K562 (cell line): ENCODE measurements around the gene SCNN1A. TPM values are rescaled to one million over a fixed set of nuclear protein-coding genes. Genes with fewer than 3 reads are reported as not detected.

ENCODE experiments used
- BRD4 ChIP-seq: fragments of 200-600 bp; sonication (generic); IDR thresholded peaks from 2 replicates; pipeline ENCODE4 v1.6.1; 2017; ENCODE audit warnings: inconsistent platforms
- ELF2 ChIP-seq: fragments of 250-450 bp; sonication (Bioruptor Pico); IDR thresholded peaks from 2 replicates; pipeline ENCODE4 v1.5.0; 2021; ENCODE audit warnings: mild to moderate bottlenecking
- MGA ChIP-seq: fragments of 450-650 bp; IDR thresholded peaks from 2 replicates; pipeline ENCODE4 v1.6.1; 2016; ENCODE audit warnings: mild to moderate bottlenecking, moderate library complexity
- NR1H2 ChIP-seq: sonication (generic); formaldehyde crosslinking; IDR thresholded peaks from 2 replicates; pipeline ENCODE4 v1.4.0; 2020; ENCODE audit warnings: mild to moderate bottlenecking, missing genetic modification reagents
- SNRNP70 ChIP-seq: fragments of 200-400 bp; formaldehyde crosslinking; optimal IDR thresholded peaks from 2 replicates; pipeline ENCODE3; 2017; ENCODE audit warnings: low read depth, low read length
- SP1 ChIP-seq: sonication (generic); formaldehyde crosslinking; IDR thresholded peaks from 2 replicates; pipeline ENCODE4 v1.8.1; 2022; ENCODE audit warnings: mild to moderate bottlenecking, missing genetic modification reagents
- ZKSCAN1 ChIP-seq: fragments of 150-350 bp; IDR thresholded peaks from 2 replicates; pipeline ENCODE4 v1.6.1; 2016; ENCODE audit warnings: low read depth, low read length
- ZNF384 ChIP-seq: IDR thresholded peaks from 2 replicates; pipeline ENCODE4 v1.6.1; 2012; ENCODE audit warnings: low read depth, low read length, improper control_type of control experiment
- polyA plus RNA-seq, 8 experiments: library from polyadenylated mRNA; depleted of rRNA in 4 of 8; stranded (reverse) in 5 of 8; unstranded in 3 of 8; fragments of >200 nt; fragmentation: Nextera tagmentation in 2 of 8; fragmentation: Illumina TruSeq in 1 of 8; extraction: Ambion mirVana in 2 of 8; extraction: Trizol in 1 of 8; gene quantifications; 2 replicates each; pipeline versions ENCODE4 v1.2.1 to v1.2.3, GENCODE V29; 2011 to 2014; ENCODE audit warnings: inconsistent platforms in 1 of 8, missing spikeins in 1 of 8
- total RNA-seq, 7 experiments: library from RNA; depleted of rRNA in 6 of 7; stranded (reverse); fragments of >200 nt in 6 of 7; fragmentation: Illumina TruSeq in 2 of 7; extraction: Trizol in 2 of 7; gene quantifications; 2 replicates each; pipeline versions ENCODE4 v1.2.1 to v1.2.3, GENCODE V29; 2011 to 2021; ENCODE audit warnings: low replicate concordance in 1 of 7
- TF ChIP-seq, protein P1 (sequence below): fragments of 450-650 bp; IDR thresholded peaks from 2 replicates; pipeline ENCODE4 v1.6.1; 2016; ENCODE audit warnings: mild to moderate bottlenecking
- TF ChIP-seq, protein P2 (sequence below): sonication (generic); formaldehyde crosslinking; IDR thresholded peaks from 2 replicates; pipeline ENCODE4 v1.8.1; 2023; ENCODE audit warnings: mild to moderate bottlenecking, missing genetic modification reagents
- TF ChIP-seq, protein P3 (sequence below): sonication (generic); formaldehyde crosslinking; IDR thresholded peaks from 2 replicates; pipeline ENCODE4 v1.9.0; 2022; ENCODE audit warnings: mild to moderate bottlenecking, missing genetic modification reagents

SCNN1A gene
- total and polyA plus RNA-seq, 9 of the 15 experiments (the other 6 are each of a cell fraction or from before 2014, with no cell fraction given) = 0.15 to 0.49 (median 0.32) TPM; not detected in 5

- TF ChIP-seq MGA (no peak), SP1 (no peak), BRD4 (no peak), SNRNP70 (no peak), NR1H2 (CRISPR knock-in tag) (no peak), ZNF384 (no peak), ELF2 (CRISPR knock-in tag) (no peak), ZKSCAN1 (no peak)
- TF ChIP-seq, protein P1, sequence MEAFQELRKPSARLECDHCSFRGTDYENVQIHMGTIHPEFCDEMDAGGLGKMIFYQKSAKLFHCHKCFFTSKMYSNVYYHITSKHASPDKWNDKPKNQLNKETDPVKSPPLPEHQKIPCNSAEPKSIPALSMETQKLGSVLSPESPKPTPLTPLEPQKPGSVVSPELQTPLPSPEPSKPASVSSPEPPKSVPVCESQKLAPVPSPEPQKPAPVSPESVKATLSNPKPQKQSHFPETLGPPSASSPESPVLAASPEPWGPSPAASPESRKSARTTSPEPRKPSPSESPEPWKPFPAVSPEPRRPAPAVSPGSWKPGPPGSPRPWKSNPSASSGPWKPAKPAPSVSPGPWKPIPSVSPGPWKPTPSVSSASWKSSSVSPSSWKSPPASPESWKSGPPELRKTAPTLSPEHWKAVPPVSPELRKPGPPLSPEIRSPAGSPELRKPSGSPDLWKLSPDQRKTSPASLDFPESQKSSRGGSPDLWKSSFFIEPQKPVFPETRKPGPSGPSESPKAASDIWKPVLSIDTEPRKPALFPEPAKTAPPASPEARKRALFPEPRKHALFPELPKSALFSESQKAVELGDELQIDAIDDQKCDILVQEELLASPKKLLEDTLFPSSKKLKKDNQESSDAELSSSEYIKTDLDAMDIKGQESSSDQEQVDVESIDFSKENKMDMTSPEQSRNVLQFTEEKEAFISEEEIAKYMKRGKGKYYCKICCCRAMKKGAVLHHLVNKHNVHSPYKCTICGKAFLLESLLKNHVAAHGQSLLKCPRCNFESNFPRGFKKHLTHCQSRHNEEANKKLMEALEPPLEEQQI = no peak
- TF ChIP-seq, protein P2, sequence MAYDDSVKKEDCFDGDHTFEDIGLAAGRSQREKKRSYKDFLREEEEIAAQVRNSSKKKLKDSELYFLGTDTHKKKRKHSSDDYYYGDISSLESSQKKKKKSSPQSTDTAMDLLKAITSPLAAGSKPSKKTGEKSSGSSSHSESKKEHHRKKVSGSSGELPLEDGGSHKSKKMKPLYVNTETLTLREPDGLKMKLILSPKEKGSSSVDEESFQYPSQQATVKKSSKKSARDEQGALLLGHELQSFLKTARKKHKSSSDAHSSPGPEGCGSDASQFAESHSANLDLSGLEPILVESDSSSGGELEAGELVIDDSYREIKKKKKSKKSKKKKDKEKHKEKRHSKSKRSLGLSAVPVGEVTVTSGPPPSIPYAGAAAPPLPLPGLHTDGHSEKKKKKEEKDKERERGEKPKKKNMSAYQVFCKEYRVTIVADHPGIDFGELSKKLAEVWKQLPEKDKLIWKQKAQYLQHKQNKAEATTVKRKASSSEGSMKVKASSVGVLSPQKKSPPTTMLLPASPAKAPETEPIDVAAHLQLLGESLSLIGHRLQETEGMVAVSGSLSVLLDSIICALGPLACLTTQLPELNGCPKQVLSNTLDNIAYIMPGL (CRISPR knock-in tag) = no peak
- TF ChIP-seq, protein P3, sequence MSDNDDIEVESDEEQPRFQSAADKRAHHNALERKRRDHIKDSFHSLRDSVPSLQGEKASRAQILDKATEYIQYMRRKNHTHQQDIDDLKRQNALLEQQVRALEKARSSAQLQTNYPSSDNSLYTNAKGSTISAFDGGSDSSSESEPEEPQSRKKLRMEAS (CRISPR knock-in tag) = no peak
Observed at GRCh38 chr12:6345319-6346091, 29.9 kb downstream of the SCNN1A start (continued).
